Placental epithelial cell (primary cell): Measurements from ENCODE around the gene SLC22A12. TPM values are rescaled to one million over a fixed set of nuclear protein-coding genes. Genes with fewer than 3 reads are reported as not detected.

Source experiments
- total RNA-seq: library from RNA; depleted of rRNA; stranded (reverse); fragments of >200 nt; gene quantifications from 2 replicates; pipeline ENCODE4 v1.2.3, GENCODE V29; 2012

The SLC22A12 gene
- not detected in 2 replicates for total RNA-seq

GRCh38 chr11:64590763-64591221, at the start of gene SLC22A12:
Gene SLC22A12 (plus strand): TSS chr11:64591220. CDS start chr11:64591557, 337 bp downstream.

Other genes with a start within 250 kb of the SLC22A12 start
- 56.9 and 152 TPM in 2 replicates for gene RPS6KA4, start 232.1 kb upstream of the SLC22A12 start, total RNA-seq
- gene SLC22A11, start 35.3 kb upstream of the SLC22A12 start, total RNA-seq: not detected in 2 replicates
- gene NRXN2, start 132.0 kb downstream of the SLC22A12 start, total RNA-seq: 0.79 and 0.87 TPM in 2 replicates
- not detected in 2 replicates for gene RASGRP2, start 152.9 kb downstream of the SLC22A12 start, total RNA-seq
- gene PYGM, start 168.8 kb downstream of the SLC22A12 start, total RNA-seq: 0.22 and 0.39 TPM in 2 replicates
- gene SF1, start 187.3 kb downstream of the SLC22A12 start, total RNA-seq: 97.7 and 105 TPM in 2 replicates
- 11.0 and 26.6 TPM in 2 replicates for gene MAP4K2, start 212.0 kb downstream of the SLC22A12 start, total RNA-seq
- 25.9 and 31.3 TPM in 2 replicates for gene MEN1, start 219.3 kb downstream of the SLC22A12 start, total RNA-seq